ENCODE measurements around the gene APLF. TPM values are rescaled to one million over a fixed set of nuclear protein-coding genes. Genes with fewer than 3 reads are reported as not detected.
A peak's percentile ranks its signal among the peaks of the same experiment; 100 is the strongest.

The APLF gene
- total and polyA plus RNA-seq, 4 donors = 0.18 to 3.8 (median 1.0) TPM

DNA sequence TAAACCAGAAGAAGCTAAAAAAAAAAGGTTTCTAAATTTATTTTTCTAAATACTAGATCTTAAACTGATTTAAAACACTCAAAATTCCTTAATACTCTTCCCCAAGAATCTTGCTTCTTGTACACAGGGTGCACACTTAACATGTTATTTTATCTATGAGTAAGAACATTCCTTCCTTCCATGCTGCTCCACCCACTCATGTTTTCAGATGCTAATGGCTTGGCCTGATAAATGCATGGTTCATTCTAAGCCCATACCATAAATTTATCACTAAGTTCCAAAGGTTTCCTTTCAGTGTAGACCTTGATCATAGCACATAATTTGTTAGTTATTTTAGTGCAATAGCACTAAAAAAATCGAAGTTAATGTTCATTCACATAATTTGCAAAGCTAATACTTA, 8.4 kb upstream of the APLF start:
- no peak overlapping the region for H3K4me3 ChIP-seq (ENCODE audit: low read depth in 1 of 3, low read length in 3 of 3)
- H3K9ac ChIP-seq (ENCODE audit: low read depth in 1 of 2, low read length in 2 of 2) = no peak overlapping the region
- no peak overlapping the region for H3K27ac ChIP-seq (ENCODE audit: low read depth in 1 of 2, low read length in 2 of 2)
- DNase-seq (ENCODE audit: low spot score) = no peak
- H3K9me3 ChIP-seq (ENCODE audit: control insufficient read depth in 4 of 4, low read length in 3 of 4) = no peaks in the 10 kb centered on the region
- WGBS = 47% methylated on average over 1 of the region's 1 CpG
- H3K27me3 ChIP-seq (ENCODE audit: control insufficient read depth in 4 of 4, insufficient read depth in 4 of 4, low read length in 3 of 4) = no peaks in the 10 kb centered on the region
- no peak for TF ChIP-seq RAD21 (IDR thresholded peaks at IDR 0.05)
- TF ChIP-seq, protein P1, sequence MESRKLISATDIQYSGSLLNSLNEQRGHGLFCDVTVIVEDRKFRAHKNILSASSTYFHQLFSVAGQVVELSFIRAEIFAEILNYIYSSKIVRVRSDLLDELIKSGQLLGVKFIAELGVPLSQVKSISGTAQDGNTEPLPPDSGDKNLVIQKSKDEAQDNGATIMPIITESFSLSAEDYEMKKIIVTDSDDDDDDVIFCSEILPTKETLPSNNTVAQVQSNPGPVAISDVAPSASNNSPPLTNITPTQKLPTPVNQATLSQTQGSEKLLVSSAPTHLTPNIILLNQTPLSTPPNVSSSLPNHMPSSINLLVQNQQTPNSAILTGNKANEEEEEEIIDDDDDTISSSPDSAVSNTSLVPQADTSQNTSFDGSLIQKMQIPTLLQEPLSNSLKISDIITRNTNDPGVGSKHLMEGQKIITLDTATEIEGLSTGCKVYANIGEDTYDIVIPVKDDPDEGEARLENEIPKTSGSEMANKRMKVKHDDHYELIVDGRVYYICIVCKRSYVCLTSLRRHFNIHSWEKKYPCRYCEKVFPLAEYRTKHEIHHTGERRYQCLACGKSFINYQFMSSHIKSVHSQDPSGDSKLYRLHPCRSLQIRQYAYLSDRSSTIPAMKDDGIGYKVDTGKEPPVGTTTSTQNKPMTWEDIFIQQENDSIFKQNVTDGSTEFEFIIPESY (IDR thresholded peaks at IDR 0.05) = no peak
- TF ChIP-seq TAF1 (conservative IDR thresholded peaks at IDR 0.05) = no peak
- TF ChIP-seq, protein P2, sequence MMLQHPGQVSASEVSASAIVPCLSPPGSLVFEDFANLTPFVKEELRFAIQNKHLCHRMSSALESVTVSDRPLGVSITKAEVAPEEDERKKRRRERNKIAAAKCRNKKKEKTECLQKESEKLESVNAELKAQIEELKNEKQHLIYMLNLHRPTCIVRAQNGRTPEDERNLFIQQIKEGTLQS (IDR thresholded peaks at IDR 0.05) = no peak
- no peak for TF ChIP-seq HNF4A (conservative IDR thresholded peaks at IDR 0.05)
- TF ChIP-seq JUND (IDR thresholded peaks at IDR 0.05) = no peak
- TF ChIP-seq, protein P3, sequence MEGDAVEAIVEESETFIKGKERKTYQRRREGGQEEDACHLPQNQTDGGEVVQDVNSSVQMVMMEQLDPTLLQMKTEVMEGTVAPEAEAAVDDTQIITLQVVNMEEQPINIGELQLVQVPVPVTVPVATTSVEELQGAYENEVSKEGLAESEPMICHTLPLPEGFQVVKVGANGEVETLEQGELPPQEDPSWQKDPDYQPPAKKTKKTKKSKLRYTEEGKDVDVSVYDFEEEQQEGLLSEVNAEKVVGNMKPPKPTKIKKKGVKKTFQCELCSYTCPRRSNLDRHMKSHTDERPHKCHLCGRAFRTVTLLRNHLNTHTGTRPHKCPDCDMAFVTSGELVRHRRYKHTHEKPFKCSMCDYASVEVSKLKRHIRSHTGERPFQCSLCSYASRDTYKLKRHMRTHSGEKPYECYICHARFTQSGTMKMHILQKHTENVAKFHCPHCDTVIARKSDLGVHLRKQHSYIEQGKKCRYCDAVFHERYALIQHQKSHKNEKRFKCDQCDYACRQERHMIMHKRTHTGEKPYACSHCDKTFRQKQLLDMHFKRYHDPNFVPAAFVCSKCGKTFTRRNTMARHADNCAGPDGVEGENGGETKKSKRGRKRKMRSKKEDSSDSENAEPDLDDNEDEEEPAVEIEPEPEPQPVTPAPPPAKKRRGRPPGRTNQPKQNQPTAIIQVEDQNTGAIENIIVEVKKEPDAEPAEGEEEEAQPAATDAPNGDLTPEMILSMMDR (IDR thresholded peaks at IDR 0.05; ENCODE audit: low read depth, low read length, missing input control) = no peak
- no peak for TF ChIP-seq SP1 (IDR thresholded peaks at IDR 0.05)
- TF ChIP-seq NR2F2 (IDR thresholded peaks at IDR 0.05) = no peak
- TF ChIP-seq FOXA2 (IDR thresholded peaks at IDR 0.05) = no peak
- TF ChIP-seq, protein P4, sequence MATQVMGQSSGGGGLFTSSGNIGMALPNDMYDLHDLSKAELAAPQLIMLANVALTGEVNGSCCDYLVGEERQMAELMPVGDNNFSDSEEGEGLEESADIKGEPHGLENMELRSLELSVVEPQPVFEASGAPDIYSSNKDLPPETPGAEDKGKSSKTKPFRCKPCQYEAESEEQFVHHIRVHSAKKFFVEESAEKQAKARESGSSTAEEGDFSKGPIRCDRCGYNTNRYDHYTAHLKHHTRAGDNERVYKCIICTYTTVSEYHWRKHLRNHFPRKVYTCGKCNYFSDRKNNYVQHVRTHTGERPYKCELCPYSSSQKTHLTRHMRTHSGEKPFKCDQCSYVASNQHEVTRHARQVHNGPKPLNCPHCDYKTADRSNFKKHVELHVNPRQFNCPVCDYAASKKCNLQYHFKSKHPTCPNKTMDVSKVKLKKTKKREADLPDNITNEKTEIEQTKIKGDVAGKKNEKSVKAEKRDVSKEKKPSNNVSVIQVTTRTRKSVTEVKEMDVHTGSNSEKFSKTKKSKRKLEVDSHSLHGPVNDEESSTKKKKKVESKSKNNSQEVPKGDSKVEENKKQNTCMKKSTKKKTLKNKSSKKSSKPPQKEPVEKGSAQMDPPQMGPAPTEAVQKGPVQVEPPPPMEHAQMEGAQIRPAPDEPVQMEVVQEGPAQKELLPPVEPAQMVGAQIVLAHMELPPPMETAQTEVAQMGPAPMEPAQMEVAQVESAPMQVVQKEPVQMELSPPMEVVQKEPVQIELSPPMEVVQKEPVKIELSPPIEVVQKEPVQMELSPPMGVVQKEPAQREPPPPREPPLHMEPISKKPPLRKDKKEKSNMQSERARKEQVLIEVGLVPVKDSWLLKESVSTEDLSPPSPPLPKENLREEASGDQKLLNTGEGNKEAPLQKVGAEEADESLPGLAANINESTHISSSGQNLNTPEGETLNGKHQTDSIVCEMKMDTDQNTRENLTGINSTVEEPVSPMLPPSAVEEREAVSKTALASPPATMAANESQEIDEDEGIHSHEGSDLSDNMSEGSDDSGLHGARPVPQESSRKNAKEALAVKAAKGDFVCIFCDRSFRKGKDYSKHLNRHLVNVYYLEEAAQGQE (IDR thresholded peaks at IDR 0.05) = no peak
- no peak for TF ChIP-seq HNF4G (IDR thresholded peaks at IDR 0.05)
- TF ChIP-seq, protein P5, sequence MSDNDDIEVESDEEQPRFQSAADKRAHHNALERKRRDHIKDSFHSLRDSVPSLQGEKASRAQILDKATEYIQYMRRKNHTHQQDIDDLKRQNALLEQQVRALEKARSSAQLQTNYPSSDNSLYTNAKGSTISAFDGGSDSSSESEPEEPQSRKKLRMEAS (IDR thresholded peaks at IDR 0.05) = no peak
- H3K4me1 ChIP-seq (ENCODE audit: control insufficient read depth in 4 of 4, insufficient read depth in 4 of 4, low read length in 3 of 4) = peaks cover 0 to 2% (median 0%) of the 10 kb centered on the region in 4 donors
- no peaks in the 10 kb centered on the region for H3K36me3 ChIP-seq (ENCODE audit: control insufficient read depth in 4 of 4, insufficient read depth in 3 of 4, low read depth in 1 of 4, low read length in 3 of 4)

DNA sequence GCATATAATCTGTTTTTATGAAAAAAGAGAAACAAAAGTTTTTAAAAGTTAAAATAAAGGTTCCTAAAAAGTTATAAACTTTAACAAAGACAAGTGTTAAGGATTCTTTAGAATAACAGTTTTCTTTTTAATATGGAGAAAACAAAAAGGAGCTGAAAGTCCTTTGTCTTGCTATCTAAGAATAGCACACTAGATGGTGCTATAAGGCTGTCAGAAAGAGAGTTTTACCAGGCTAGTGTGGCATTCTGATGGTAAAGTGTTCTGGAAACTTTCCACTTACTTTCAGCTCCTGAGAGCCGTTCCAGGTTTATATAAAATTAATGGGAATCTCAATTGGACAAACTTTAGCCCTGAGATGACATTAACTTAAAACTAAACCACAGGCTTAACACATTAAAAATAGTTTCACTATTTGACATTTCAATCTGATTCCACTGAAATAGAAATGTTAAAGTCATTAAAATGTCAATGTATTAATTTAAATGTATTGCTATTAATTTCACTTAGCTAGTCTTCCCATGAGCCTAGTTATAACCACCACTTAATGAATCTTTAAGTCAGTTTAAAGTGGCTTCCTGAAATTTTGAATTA, 4.0 kb upstream of the APLF start:
- no peak overlapping the region for H3K9ac ChIP-seq (ENCODE audit: low read depth in 1 of 2, low read length in 2 of 2)
- no peaks in the 10 kb centered on the region for H3K36me3 ChIP-seq (ENCODE audit: control insufficient read depth in 4 of 4, insufficient read depth in 3 of 4, low read depth in 1 of 4, low read length in 3 of 4)
- H3K27me3 ChIP-seq (ENCODE audit: control insufficient read depth in 4 of 4, insufficient read depth in 4 of 4, low read length in 3 of 4) = no peaks in the 10 kb centered on the region
- TF ChIP-seq RXRA (IDR thresholded peaks at IDR 0.05) (no peak), RAD21 (IDR thresholded peaks at IDR 0.05) (peak; percentile 93 to 95)
- TF ChIP-seq, protein P3 (IDR thresholded peaks at IDR 0.05; ENCODE audit: low read depth, low read length, missing input control) = peak; percentile 75
- no peak overlapping the region for H3K27ac ChIP-seq (ENCODE audit: low read depth in 1 of 2, low read length in 2 of 2)
- peaks cover 0 to 21% (median 11%) of the 10 kb centered on the region in 4 donors for H3K4me1 ChIP-seq (ENCODE audit: control insufficient read depth in 4 of 4, insufficient read depth in 4 of 4, low read length in 3 of 4)
- DNase-seq (ENCODE audit: low spot score) = no peak
- H3K9me3 ChIP-seq (ENCODE audit: control insufficient read depth in 4 of 4, low read length in 3 of 4) = no peaks in the 10 kb centered on the region
- H3K4me3 ChIP-seq (ENCODE audit: low read depth in 1 of 3, low read length in 3 of 3) = no peak overlapping the region
- WGBS = 1% methylated on average over 1 of the region's 1 CpG

Measured in liver (tissue), 9 donors.